Fibroblast of gingiva (primary cell): Measurements from ENCODE around the gene ZC3H11A.
"Not testable (repeated sequence)": the region's sequence is repeated elsewhere in the genome, so short reads cannot be mapped to it uniquely, and the experiment has no call there.

Experiments used
- DNase-seq: peaks from one replicate; pipeline ENCODE4 v3.0.0-alpha.2; 2011; ENCODE audit warnings: low read depth

The ZC3H11A gene

DNA sequence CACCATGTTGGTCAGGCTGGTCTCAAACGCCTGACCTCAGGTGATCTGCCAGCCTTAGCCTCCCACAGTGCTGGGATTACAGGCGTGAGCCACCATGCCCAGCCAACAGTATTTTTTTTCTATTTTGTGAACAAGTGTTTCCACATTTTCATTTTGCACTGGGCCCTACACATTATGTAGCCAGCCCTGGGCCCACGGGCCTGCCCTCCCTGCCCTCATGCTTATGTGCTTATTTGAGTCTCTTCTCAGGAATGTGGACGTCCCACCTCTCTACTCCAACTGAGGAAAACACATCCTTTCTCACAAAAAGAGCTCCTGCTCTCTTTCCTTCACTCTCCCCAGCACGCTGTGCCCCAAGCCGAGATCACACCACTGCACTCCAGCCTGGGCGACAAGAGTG lies 13.5 kb upstream of the ZC3H11A start:
- no peak for DNase-seq

- no peak for DNase-seq
Observed at GRCh38 chr1:203789966-203790365, 5.5 kb upstream of the ZC3H11A start.

DNA sequence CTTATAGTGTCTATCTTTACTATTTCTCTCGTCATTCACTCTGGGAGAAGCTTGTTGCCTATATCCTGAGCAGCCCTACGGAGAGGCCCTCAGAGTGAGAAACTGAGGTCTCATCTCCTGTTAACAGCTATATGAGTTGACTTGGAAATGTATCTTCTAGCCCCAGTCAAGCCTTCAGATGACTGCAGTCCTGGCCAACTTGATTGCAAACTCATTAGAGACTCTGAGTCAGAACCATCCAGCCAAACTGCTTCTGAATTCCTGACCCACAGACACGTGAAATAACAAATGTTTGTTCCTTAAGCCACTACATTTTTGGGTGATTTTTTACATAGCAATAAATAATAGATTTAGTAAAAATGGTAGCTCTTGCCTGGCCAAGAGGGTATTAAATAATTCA lies 3.9 kb upstream of the ZC3H11A start:
- no peak for DNase-seq

DNA sequence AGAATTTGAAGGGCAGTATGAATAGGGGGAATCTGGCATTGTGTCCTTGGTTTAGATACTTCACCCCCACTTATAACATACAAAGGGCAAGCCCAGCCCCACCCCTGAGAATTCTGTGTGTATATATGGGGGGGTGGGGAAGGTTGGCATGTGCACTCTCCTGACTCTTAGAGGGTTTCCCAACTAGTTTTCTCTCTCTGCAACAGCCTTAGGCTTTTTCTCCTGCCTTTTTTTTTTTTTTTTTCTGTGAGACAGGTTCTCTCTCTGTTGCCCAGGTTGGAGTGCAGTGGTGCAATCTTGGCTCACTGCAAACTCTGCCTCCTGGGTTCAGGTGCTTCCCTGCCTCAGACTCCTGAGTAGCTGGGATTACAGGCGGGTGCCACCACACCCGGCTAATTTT lies 2.9 kb upstream of the ZC3H11A start:
- no peak for DNase-seq

DNA sequence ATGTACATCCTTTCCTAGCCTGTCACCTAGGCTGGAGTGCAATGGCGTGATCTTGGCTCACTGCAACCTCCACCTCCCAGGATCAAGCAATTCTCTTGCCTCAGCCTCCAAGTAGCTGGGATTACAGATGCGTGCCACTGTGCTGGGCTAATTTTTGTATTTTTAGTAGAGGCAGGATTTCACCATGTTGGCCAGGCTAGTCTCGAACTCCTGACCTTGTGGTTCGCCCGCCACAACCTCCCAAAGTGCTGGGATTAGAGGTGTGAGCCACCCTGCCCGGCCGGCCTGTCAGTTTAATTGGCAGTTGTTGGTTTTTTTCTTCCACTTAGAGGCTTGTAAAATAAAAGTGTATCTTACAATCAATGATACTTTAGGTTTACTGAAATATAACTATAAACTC lies 1.9 kb upstream of the ZC3H11A start:
- not testable (repeated sequence) for DNase-seq

GRCh38 chr1:203794764-203795440 lies 521 bp upstream of the ZC3H11A start:
- no peak for DNase-seq

GRCh38 chr1:203796236-203796605 lies 798 bp downstream of the ZC3H11A start:
- peak; percentile 31 for DNase-seq

GRCh38 chr1:203797216-203797615 lies 1.8 kb downstream of the ZC3H11A start:
- DNase-seq, result no peak

GRCh38 chr1:203797948-203798655 lies 2.7 kb downstream of the ZC3H11A start:
- no peak for DNase-seq

GRCh38 chr1:203799157-203799556 lies 3.7 kb downstream of the ZC3H11A start:
- DNase-seq, result no peak

GRCh38 chr1:203799971-203800370 lies 4.5 kb downstream of the ZC3H11A start:
- no peak for DNase-seq

DNA sequence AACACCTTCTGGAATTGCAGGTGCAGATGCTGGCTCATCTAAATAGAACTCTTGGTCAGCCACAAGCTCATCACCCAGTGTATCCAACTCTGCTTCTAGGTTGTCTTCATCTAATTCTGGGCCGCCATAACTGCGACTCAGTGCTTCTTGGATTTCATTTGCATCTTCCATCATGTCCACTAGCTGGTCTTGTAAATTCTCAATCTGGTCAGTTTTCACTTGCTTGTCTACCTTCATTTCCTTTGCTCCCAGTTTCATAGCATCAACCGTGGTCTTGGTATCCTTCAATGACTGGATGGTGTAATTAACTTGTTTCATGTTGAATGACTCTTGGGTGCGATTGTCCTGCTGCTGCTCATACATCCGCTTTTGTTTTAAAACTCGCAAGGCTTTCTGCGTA lies 10.3 kb downstream of the ZC3H11A start:
- DNase-seq, result no peak

DNA sequence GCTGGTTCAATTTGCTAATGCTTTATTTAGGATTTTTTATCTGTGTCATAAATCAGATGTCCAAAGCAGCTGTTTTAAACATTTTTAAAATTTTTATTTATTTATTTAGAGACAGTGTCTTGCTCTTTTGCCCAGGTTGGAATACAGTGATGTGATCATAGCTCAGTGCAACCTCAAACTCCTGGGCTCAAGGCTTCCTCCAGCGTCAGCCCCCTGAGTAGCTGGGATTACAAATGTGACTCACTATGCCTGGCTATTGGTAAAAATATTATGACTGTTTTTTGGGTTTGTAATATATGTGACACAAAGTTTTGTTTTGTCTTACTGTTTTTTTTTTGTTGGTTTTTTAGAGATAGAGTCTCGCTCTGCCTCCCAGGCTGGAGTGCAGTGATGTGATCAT lies 11.8 kb downstream of the ZC3H11A start:
- DNase-seq, result peak; percentile 57

GRCh38 chr1:203813581-203814341 lies 18.3 kb downstream of the ZC3H11A start:
- peak; percentile 9 for DNase-seq

GRCh38 chr1:203818399-203818798 lies 23.0 kb downstream of the ZC3H11A start:
- no peak for DNase-seq

DNA sequence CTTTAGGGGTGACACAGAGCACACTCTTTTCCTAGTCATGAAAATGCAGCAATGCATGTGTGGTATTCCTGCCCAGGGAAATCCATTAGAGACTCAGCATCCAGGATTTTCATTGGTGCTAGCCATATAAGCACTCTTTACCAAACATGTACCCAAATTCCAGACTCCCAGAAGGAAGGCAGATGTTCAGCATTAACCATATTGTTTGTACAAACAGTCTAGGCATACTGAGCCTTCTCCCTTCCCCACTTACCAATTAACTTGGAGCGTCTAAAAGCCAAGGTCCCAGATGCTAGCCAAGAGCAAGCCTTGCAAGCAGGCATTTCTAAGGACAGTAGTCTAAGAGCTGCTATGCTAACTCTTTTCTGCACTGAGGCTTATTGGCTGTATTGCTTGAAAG lies 27.9 kb downstream of the ZC3H11A start:
- peak; percentile 66 for DNase-seq

DNA sequence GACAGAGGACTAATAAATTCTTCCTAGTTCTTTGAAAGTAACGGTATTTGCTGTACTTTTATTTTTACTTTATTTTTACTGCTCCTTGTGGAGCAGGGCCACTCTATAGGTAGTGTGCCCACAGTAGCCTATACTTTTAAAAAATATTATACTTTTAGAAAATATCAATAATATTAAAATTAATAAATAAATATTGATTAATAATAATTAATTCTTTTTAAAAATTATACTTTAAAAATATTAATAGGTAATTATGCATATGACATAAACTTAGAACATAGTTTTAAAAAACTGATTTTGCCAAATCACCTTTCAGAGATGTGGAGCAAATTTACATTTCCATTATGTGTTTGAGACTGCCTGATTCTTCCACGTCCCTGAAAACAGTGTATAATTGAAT lies 30.8 kb downstream of the ZC3H11A start:
- DNase-seq, result no peak

DNA sequence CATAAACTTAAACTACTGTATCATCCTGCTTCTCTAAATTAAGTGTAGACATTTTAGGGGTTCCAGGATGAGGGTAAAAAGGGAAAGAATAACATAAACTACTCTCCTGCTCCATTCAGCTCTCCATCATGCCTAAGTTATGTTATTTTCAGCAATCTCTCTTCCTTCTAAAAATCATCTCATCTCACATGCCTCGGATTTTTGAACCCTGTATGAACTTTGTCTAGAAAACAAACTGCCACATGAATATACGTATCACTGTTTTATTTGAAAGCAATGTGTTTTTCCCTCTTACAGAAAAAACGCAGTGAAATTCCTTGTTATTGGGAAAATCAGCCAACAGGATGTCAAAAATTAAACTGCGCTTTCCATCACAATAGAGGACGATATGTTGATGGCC lies 32.6 kb downstream of the ZC3H11A start:
- DNase-seq, result no peak

DNA sequence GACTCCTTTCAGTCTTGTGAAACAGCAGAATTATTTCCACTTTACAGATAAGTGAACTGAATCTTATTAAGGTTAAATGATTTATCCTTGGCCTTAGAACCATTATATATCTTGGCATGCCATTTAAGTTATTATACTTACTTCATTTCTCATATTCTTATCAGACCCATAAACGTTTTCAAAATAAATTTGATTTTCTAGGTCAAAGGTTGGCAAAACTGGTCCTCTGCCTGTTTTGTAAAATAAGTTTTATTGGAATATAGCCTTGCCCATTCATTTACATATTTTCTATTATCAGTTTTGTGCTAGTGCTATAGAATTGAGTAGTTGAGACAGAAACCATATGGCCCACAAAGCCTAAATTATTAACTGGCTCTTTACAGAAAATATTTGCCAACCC lies 33.1 kb downstream of the ZC3H11A start:
- DNase-seq, result no peak

DNA sequence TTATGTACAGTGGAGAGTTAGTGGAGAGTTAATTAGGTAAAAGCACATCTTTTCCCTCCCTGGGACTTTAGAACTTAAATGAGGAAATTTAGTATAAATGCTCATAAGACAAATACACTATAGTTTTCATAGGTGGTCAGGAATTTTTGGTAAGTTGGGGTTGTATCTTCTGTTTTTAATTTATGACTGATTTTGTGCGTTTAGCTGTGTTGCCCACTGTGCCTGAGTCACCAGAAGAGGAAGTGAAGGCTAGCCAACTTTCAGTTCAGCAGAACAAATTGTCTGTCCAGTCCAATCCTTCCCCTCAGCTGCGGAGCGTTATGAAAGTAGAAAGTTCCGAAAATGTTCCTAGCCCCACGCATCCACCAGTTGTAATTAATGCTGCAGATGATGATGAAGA lies 33.8 kb downstream of the ZC3H11A start:
- DNase-seq, result peak; percentile 40

- DNase-seq, result no peak
Observed at GRCh38 chr1:203835476-203835875, 40.1 kb downstream of the ZC3H11A start.

DNA sequence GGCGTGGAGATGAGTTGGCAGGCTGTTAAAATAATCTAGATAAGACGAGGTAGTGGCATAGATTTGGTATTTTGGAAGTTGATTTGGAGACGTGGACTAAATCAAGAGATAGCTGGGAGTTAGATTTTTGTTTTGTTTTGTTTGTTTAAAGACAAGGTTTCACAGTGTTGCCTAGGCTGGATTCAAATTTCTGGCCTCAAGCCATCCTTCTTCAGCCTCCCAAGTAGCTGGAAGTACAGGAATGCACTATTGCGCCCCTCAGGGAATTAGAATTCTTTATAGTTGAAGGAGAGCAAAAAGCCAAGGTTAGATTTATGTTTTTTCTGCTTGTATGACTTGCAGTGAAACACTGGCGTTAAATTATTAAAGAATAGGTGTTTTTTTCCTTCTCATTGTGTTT lies 43.7 kb downstream of the ZC3H11A start:
- peak; percentile 95 for DNase-seq

DNA sequence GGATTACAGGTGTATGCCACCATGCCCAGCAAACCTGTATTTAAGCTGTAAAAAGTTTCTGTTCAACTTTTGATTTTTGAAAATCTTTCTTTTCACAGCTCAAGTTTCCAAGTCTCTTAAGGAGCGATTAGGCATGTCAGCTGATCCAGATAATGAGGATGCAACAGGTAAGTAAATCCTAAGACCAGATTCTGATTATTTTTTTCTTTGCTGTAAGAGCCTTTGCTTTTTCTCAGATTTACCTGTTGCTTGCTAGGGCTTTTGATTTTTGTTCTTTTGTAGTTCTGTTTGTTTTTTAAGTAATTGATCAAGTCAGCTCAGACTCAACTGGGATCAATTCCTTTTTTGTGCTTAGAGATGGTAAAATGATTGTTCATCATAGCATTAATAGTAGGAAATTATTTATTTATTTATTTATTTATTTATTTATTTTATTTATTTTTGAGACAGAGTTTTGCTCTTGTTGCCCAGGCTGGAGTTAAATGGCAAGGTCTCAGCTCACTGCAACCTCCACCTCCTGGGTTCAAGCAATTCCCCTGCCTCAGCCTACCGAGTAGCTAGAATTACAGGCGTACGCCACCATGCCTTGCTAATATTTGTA lies 44.9 kb downstream of the ZC3H11A start:
- DNase-seq, result no peak
